Activated CD4-positive, alpha-beta memory T cell treated with anti-CD3 and anti-CD28 coated beads, Interleukin-2, amount 10 ng/mL, durations not matched to agents 7 days and 5 days (primary cell): Measurements from ENCODE around the gene UBE2Q1. TPM values are rescaled to one million over a fixed set of nuclear protein-coding genes. Genes with fewer than 3 reads are reported as not detected.

Experiments
- CTCF ChIA-PET: fragments of 350-600 bp; sonication (Branson Sonifier 250); formaldehyde crosslinking; loops from one replicate; lab custom pipeline; 2021; ENCODE audit warnings: antibody characterized with exemption, inconsistent platforms; lab: Charles Lee
- POLR2A ChIA-PET: fragments of 350-600 bp; sonication (Branson Sonifier 250); formaldehyde crosslinking; loops from one replicate; lab custom pipeline; 2021; ENCODE audit warnings: antibody characterized with exemption; lab: Charles Lee
- DNase-seq: peaks from one replicate; pipeline ENCODE4 v3.0.0-alpha.2; 2020
- H3K27ac Mint-ChIP-seq: one replicate; pipeline ENCODE4 v1.8.0; 2021; ENCODE audit warnings: mild to moderate bottlenecking, mixed read lengths
- H3K27me3 Mint-ChIP-seq: one replicate; pipeline ENCODE4 v1.8.0; 2021; ENCODE audit warnings: mixed read lengths
- H3K36me3 Mint-ChIP-seq: one replicate; pipeline ENCODE4 v1.8.0; 2021; ENCODE audit warnings: low read depth, mixed read lengths
- H3K4me1 Mint-ChIP-seq: one replicate; pipeline ENCODE4 v1.8.0; 2021; ENCODE audit warnings: mixed read lengths
- H3K4me3 Mint-ChIP-seq: one replicate; pipeline ENCODE4 v1.8.0; 2021; ENCODE audit warnings: mild to moderate bottlenecking, mixed read lengths
- H3K9me3 Mint-ChIP-seq: one replicate; pipeline ENCODE4 v1.8.0; 2021; ENCODE audit warnings: mixed read lengths
- total RNA-seq, 2 experiments: library from RNA; stranded (reverse); gene quantifications; one replicate each; pipeline ENCODE4 v1.2.3, GENCODE V29; 2021

The UBE2Q1 gene
- total RNA-seq, 2 experiments from 2014 or later: 118 to 122 TPM

GRCh38 chr1:154558720-154559465 is 431 bp upstream of the UBE2Q1 start:
- ChIA-PET POLR2A (interaction anchor here (0.8 to 1.9 kb wide), 7 partner anchors 16 to 378 kb away, joined by 3 to 7 read pairs (median 4); partner anchors contain the start of gene PMVK), CTCF (interaction anchor here (0.6 to 2.5 kb wide), 44 partner anchors 9 to 527 kb away, joined by 3 to 19 read pairs (median 5); partner anchors contain the start of genes ADAM15, CHRNB2, FLAD1 and PBXIP1)
- Mint-ChIP-seq H3K27me3 (no peaks in the 10 kb centered on the region), H3K36me3 (peaks cover 37% of the 10 kb centered on the region), H3K4me1 (peaks cover 43% of the 10 kb centered on the region), H3K27ac (peak overlapping the region; percentile 81), H3K4me3 (peak overlapping the region; percentile 77), H3K9me3 (no peaks in the 10 kb centered on the region)
- DNase-seq: peak; percentile 99

DNA sequence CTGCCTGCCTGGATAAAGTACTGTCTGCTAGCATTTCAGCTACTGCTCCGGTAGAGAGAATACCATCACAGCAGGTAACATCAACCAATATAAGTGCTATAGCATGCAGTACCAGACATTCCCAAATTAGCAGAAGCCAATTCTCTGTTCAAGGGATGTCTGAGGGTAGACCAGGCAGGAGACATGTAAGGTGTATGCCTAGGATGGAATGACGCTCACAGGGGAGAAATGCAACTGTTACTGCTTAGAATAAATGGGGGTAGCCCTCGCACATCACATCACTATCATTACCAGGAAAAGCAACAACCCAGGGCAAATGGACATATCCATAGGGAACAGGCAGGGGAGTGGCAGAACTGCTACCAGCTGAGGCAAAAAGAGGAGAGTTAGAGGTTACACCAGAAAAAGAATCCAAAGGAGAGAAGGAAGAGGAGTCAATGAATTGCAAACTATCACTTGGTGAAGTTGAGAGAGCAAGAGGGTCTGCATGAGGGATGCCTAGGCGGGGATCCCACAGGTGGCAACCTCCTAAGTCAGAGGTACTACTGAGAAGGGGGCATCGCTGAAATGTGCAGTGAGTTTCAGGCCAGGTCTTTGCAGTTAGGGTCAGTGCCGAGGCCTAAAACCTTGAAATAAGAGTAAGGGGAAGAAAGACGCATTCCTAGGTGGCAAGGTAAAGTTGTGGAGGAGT is 1.1 kb downstream of the UBE2Q1 start:
- peaks cover 43% of the 10 kb centered on the region for H3K4me1 Mint-ChIP-seq
- peaks cover 52% of the 10 kb centered on the region for H3K36me3 Mint-ChIP-seq
- no peaks in the 10 kb centered on the region for H3K9me3 Mint-ChIP-seq
- ChIA-PET POLR2A (interaction anchor here (1.0 kb wide), 2 partner anchors 376 to 379 kb away, joined by 3 read pairs; partner anchors contain the start of gene PMVK), CTCF (interaction anchor here (1.4 to 2.8 kb wide), 2 partner anchors 11 to 78 kb away, joined by 6 to 8 read pairs; no protein-coding TSS in a partner anchor)
- peak overlapping the region; percentile 87 for H3K4me3 Mint-ChIP-seq
- no peaks in the 10 kb centered on the region for H3K27me3 Mint-ChIP-seq
- peak overlapping the region; percentile 79 for H3K27ac Mint-ChIP-seq
- no peak for DNase-seq

DNA sequence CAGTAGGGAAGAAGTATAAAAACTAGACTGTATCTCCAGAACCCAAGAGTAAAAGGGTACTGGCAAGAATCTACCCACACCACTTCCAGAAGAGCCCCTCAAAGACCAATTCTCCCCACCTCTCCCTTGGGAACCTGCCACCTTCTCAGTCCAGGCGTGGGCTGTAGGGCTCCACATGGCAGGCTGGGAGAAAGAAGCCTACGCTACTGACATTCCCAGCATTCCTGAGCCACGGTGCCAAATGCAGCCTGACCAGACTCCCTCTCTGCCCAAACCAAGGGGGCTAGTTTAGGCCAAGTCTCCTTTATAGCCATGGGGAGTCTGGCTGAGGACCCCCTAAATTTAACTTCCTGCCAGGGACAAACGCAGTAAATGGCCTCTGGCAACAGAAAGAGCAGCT is 2.0 kb downstream of the UBE2Q1 start:
- H3K4me3 Mint-ChIP-seq: peak overlapping the region; percentile 87
- peak overlapping the region; percentile 13 for H3K27ac Mint-ChIP-seq
- H3K4me1 Mint-ChIP-seq: peaks cover 45% of the 10 kb centered on the region
- POLR2A ChIA-PET: no interaction called here
- DNase-seq: no peak
- peaks cover 59% of the 10 kb centered on the region for H3K36me3 Mint-ChIP-seq
- H3K9me3 Mint-ChIP-seq: no peaks in the 10 kb centered on the region
- CTCF ChIA-PET: interaction anchor here (2.8 kb wide), 1 partner anchor 10 kb away, joined by 8 read pairs; no protein-coding TSS in a partner anchor
- H3K27me3 Mint-ChIP-seq: no peaks in the 10 kb centered on the region

DNA sequence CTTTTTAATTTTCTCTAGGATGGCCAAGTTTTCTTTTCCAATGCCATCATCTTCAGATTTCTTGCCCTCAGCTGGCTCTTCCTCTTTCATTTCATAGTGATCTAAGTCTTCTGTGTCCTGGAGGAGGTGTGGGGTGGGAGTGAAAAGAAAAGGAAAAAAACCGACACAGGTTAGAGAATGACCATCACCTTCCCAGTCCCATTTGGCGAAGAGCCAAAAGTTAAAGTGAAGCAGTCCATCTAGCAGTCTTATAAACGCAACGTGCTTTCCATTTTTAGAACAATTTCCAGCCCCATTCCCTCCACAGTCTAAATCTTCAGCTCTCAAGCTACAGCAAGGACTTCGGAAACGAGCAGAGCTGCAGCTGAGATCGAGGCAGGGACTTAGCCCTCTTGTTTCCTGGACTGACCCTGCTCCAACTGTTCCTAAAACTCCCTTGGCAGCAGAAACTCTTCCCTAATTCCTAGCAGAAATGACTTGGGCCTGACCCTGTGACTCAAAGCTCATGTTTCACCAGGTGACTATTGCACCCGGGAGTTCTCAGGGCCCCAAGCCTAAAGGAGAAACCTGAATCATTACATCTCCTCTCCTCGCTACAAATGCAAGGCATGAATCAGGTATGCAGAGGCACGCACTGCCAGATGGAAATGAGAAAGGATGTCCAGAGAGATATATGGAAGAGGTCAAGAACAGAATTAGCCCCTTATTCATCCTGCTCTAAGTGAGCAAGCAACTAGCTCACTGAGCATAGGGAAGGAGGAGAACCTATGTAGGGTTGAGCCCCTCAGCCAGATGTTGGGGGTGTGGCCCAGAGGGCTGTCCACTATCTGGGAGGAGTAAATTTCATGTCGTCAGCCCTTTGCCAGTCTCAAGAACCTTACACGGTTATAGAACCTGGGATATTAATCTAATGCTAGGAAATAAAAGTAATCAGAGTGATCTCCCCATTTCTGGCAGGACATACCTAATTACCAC is 5.1 kb downstream of the UBE2Q1 start:
- Mint-ChIP-seq H3K9me3 (no peaks in the 10 kb centered on the region), H3K27me3 (no peaks in the 10 kb centered on the region), H3K4me3 (no peak overlapping the region), H3K27ac (no peak overlapping the region), H3K4me1 (peaks cover 44% of the 10 kb centered on the region), H3K36me3 (peaks cover 82% of the 10 kb centered on the region)
- CTCF ChIA-PET: interaction anchor here (1.0 to 1.5 kb wide), 2 partner anchors 8 to 73 kb away, joined by 7 to 8 read pairs; no protein-coding TSS in a partner anchor
- DNase-seq: no peak
- POLR2A ChIA-PET: interaction anchor here (0.6 to 1.9 kb wide), 3 partner anchors 20 to 383 kb away, joined by 3 to 4 read pairs (median 3); partner anchors contain the start of gene PMVK

- Mint-ChIP-seq H3K9me3 (no peaks in the 10 kb centered on the region), H3K4me3 (no peak overlapping the region), H3K27ac (no peak overlapping the region), H3K4me1 (peaks cover 37% of the 10 kb centered on the region), H3K36me3 (peaks cover 77% of the 10 kb centered on the region), H3K27me3 (no peaks in the 10 kb centered on the region)
- DNase-seq: no peak
- CTCF ChIA-PET: interaction anchor here (0.6 kb wide), 1 partner anchor 340 kb away, joined by 3 read pairs; no protein-coding TSS in a partner anchor
- POLR2A ChIA-PET: interaction anchor here (1.1 kb wide), 1 partner anchor 14 kb away, joined by 3 read pairs; no protein-coding TSS in a partner anchor
Measured at GRCh38 chr1:154552036-154552435, 6.4 kb downstream of the UBE2Q1 start.

- Mint-ChIP-seq H3K27ac (no peak overlapping the region), H3K4me1 (peaks cover 32% of the 10 kb centered on the region), H3K4me3 (no peak overlapping the region), H3K9me3 (no peaks in the 10 kb centered on the region), H3K27me3 (no peaks in the 10 kb centered on the region), H3K36me3 (peaks cover 75% of the 10 kb centered on the region)
- CTCF ChIA-PET: no interaction called here
- no peak for DNase-seq
- POLR2A ChIA-PET: interaction anchor here (1.1 kb wide), 1 partner anchor 15 kb away, joined by 3 read pairs; no protein-coding TSS in a partner anchor
Measured at GRCh38 chr1:154551474-154551873, 7.0 kb downstream of the UBE2Q1 start.

GRCh38 chr1:154550657-154551056 is 7.8 kb downstream of the UBE2Q1 start:
- DNase-seq: no peak
- Mint-ChIP-seq H3K27ac (no peak overlapping the region), H3K4me1 (peaks cover 24% of the 10 kb centered on the region), H3K27me3 (no peaks in the 10 kb centered on the region), H3K36me3 (peaks cover 67% of the 10 kb centered on the region), H3K4me3 (no peak overlapping the region), H3K9me3 (no peaks in the 10 kb centered on the region)
- CTCF ChIA-PET: no interaction called here
- POLR2A ChIA-PET: no interaction called here

GRCh38 chr1:154550070-154550469 is 8.4 kb downstream of the UBE2Q1 start:
- H3K4me3 Mint-ChIP-seq: no peak overlapping the region
- H3K36me3 Mint-ChIP-seq: peaks cover 61% of the 10 kb centered on the region
- no peak for DNase-seq
- ChIA-PET CTCF (interaction anchor here (5.6 kb wide), 1 partner anchor 69 kb away, joined by 111 read pairs; no protein-coding TSS in a partner anchor), POLR2A (no interaction called here)
- H3K27me3 Mint-ChIP-seq: no peaks in the 10 kb centered on the region
- H3K4me1 Mint-ChIP-seq: peaks cover 18% of the 10 kb centered on the region
- H3K9me3 Mint-ChIP-seq: no peaks in the 10 kb centered on the region
- H3K27ac Mint-ChIP-seq: no peak overlapping the region

DNA sequence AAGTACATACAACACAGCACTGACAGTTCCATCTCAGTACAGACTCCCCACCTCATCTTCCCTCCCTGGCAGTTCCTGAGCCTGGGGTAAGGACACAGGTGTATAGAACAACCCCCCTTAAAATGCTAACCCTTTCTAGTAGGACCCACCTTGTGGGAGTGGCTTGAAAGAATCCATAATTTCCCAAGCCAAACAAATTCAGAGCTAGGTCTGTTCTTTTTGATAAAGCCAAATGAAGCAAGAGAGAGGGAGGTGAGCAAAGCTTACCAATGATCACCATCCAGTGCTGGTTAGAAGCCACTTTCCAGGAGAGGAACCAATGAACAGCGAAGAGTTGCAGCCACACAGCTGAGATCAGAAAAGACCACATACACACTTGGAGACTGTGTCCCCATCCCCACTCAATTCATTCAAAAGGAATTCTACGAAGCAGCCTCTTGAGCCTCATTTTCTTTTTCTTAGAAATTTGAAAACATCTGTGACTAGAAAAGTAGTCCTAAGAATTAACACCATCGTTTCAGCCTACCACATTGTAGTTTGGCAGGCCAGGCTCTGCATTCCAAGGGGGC is 9.2 kb downstream of the UBE2Q1 start:
- no peaks in the 10 kb centered on the region for H3K9me3 Mint-ChIP-seq
- H3K4me3 Mint-ChIP-seq: no peak overlapping the region
- DNase-seq: no peak
- ChIA-PET POLR2A (no interaction called here), CTCF (interaction anchor here (5.6 kb wide), 1 partner anchor 68 kb away, joined by 111 read pairs; no protein-coding TSS in a partner anchor)
- H3K27me3 Mint-ChIP-seq: no peaks in the 10 kb centered on the region
- peaks cover 54% of the 10 kb centered on the region for H3K36me3 Mint-ChIP-seq
- H3K4me1 Mint-ChIP-seq: peaks cover 14% of the 10 kb centered on the region
- H3K27ac Mint-ChIP-seq: no peak overlapping the region

GRCh38 chr1:154548028-154548427 is 10.4 kb downstream of the UBE2Q1 start:
- ChIA-PET POLR2A (no interaction called here), CTCF (interaction anchor here (5.6 kb wide), 1 partner anchor 67 kb away, joined by 111 read pairs; no protein-coding TSS in a partner anchor)
- H3K4me3 Mint-ChIP-seq: no peak overlapping the region
- peaks cover 14% of the 10 kb centered on the region for H3K4me1 Mint-ChIP-seq
- no peaks in the 10 kb centered on the region for H3K27me3 Mint-ChIP-seq
- no peaks in the 10 kb centered on the region for H3K9me3 Mint-ChIP-seq
- H3K27ac Mint-ChIP-seq: no peak overlapping the region
- H3K36me3 Mint-ChIP-seq: peaks cover 43% of the 10 kb centered on the region
- no peak for DNase-seq

GRCh38 chr1:154547105-154547732 is 11.2 kb downstream of the UBE2Q1 start:
- Mint-ChIP-seq H3K4me3 (no peak overlapping the region), H3K36me3 (peaks cover 35% of the 10 kb centered on the region), H3K4me1 (peaks cover 14% of the 10 kb centered on the region), H3K27me3 (peaks cover 2% of the 10 kb centered on the region), H3K9me3 (no peaks in the 10 kb centered on the region), H3K27ac (no peak overlapping the region)
- CTCF ChIA-PET: interaction anchor here (0.6 to 5.6 kb wide), 22 partner anchors 8 to 360 kb away, joined by 3 to 111 read pairs (median 4); partner anchors contain the start of gene HAX1
- DNase-seq: no peak
- POLR2A ChIA-PET: interaction anchor here (0.7 kb wide), 1 partner anchor 66 kb away, joined by 4 read pairs; no protein-coding TSS in a partner anchor
